GM12873 (cell line): ENCODE measurements around the gene SOWAHB.

Experiments
- CTCF ChIP-seq: IDR thresholded peaks from 2 replicates; pipeline ENCODE4 v1.5.1; 2012; ENCODE audit warnings: low read depth, mild to moderate bottlenecking, moderate library complexity, low read length, control low read depth; ENCODE audit not compliant: insufficient read depth; ENCODE audit errors: missing control alignments

Gene SOWAHB

GRCh38 chr4:76894537-76895255 is 3.2 kb downstream of the SOWAHB start:
- no peak for TF ChIP-seq CTCF

GRCh38 chr4:76892601-76893000 is 5.3 kb downstream of the SOWAHB start:
- no peak for TF ChIP-seq CTCF

GRCh38 chr4:76892001-76892400 is 5.9 kb downstream of the SOWAHB start:
- TF ChIP-seq CTCF = no peak

- TF ChIP-seq CTCF = no peak
Measured at GRCh38 chr4:76886848-76887441, 11.0 kb downstream of the SOWAHB start.

- no peak for TF ChIP-seq CTCF
Measured at GRCh38 chr4:76886214-76886613, 11.7 kb downstream of the SOWAHB start.

- no peak for TF ChIP-seq CTCF
Measured at GRCh38 chr4:76883147-76883546, 14.8 kb downstream of the SOWAHB start.

GRCh38 chr4:76882630-76883029 is 15.3 kb downstream of the SOWAHB start:
- TF ChIP-seq CTCF = no peak
